K562 (cell line): Measurements from ENCODE around the gene RPS6KA2. TPM values are rescaled to one million over a fixed set of nuclear protein-coding genes. Genes with fewer than 3 reads are reported as not detected.
A peak's percentile ranks its signal among the peaks of the same experiment; 100 is the strongest.

Source experiments
- ARNT ChIP-seq, 2 experiments: fragments of 450-650 bp; IDR thresholded peaks; 2 replicates each; pipeline ENCODE4 v1.6.1; 2016; ENCODE audit warnings: mild to moderate bottlenecking in 1 of 2
- CBFA2T2 ChIP-seq: fragments of 450-650 bp; conservative IDR thresholded peaks from 2 replicates; pipeline ENCODE4 v1.6.1; 2017; ENCODE audit warnings: mild to moderate bottlenecking
- CBX1 ChIP-seq: sonication (generic); IDR thresholded peaks from 2 replicates; pipeline ENCODE4 v1.6.1; 2016; ENCODE audit warnings: antibody characterized with exemption, low read depth, mild to moderate bottlenecking
- CREB1 ChIP-seq, 2 experiments: sonication (generic) in 1 of 2; formaldehyde crosslinking in 1 of 2; IDR thresholded peaks; 2 replicates each; pipeline versions ENCODE4 v1.6.1 to v1.8.0; 2012 to 2022; ENCODE audit warnings: inconsistent platforms in 1 of 2, mild to moderate bottlenecking in 1 of 2, missing genetic modification reagents in 1 of 2, moderate library complexity in 1 of 2
- FOSL1 ChIP-seq: fragments of 200-800 bp; sonication (Bioruptor generic); conservative IDR thresholded peaks from 2 replicates; pipeline ENCODE4 v1.6.1; 2016; ENCODE audit warnings: missing genetic modification characterization, missing compliant biosample characterization
- FOXO4 ChIP-seq: fragments of 450-650 bp; formaldehyde crosslinking; IDR thresholded peaks from 2 replicates; pipeline ENCODE4 v1.4.0; 2020; ENCODE audit warnings: mild to moderate bottlenecking, moderate library complexity
- GABPA ChIP-seq: fragments of 200-800 bp; sonication (Bioruptor generic); conservative IDR thresholded peaks from 2 replicates; pipeline ENCODE4 v1.6.1; 2016; ENCODE audit warnings: low read depth, missing genetic modification characterization, missing compliant biosample characterization
- HCFC1 ChIP-seq: IDR thresholded peaks from 2 replicates; pipeline ENCODE4 v1.6.1; 2012; ENCODE audit warnings: low read depth, low read length, improper control_type of control experiment
- ILF3 ChIP-seq: fragments of 450-650 bp; IDR thresholded peaks from 2 replicates; pipeline ENCODE4 v1.6.1; 2018; ENCODE audit warnings: antibody characterized with exemption, mild to moderate bottlenecking, moderate library complexity, borderline replicate concordance
- ILK ChIP-seq: fragments of 450-650 bp; IDR thresholded peaks from 2 replicates; pipeline ENCODE4 v1.6.1; 2016; ENCODE audit warnings: missing genetic modification characterization, low read depth, mild to moderate bottlenecking, missing compliant biosample characterization, moderate library complexity, borderline replicate concordance
- MAFG ChIP-seq: fragments of 450-650 bp; conservative IDR thresholded peaks from 2 replicates; pipeline ENCODE4 v1.6.1; 2016; ENCODE audit warnings: missing genetic modification characterization, missing compliant biosample characterization
- MXI1 ChIP-seq: IDR thresholded peaks from 2 replicates; pipeline ENCODE4 v1.6.1; 2011; ENCODE audit warnings: low read depth, mild to moderate bottlenecking, improper control_type of control experiment, low read length
- RBM17 ChIP-seq: fragments of 200-400 bp; formaldehyde crosslinking; IDR thresholded peaks from 2 replicates; pipeline ENCODE4 v1.6.1; 2017; ENCODE audit warnings: low read depth, mild to moderate bottlenecking, low read length, borderline replicate concordance
- SFPQ ChIP-seq: fragments of 200-400 bp; formaldehyde crosslinking; IDR thresholded peaks from 2 replicates; pipeline ENCODE4 v1.6.1; 2017; ENCODE audit warnings: mild to moderate bottlenecking, low read depth, low read length, moderate library complexity
- SP1 ChIP-seq: sonication (generic); formaldehyde crosslinking; IDR thresholded peaks from 2 replicates; pipeline ENCODE4 v1.8.1; 2022; ENCODE audit warnings: mild to moderate bottlenecking, missing genetic modification reagents
- TCF3 ChIP-seq: sonication (generic); formaldehyde crosslinking; IDR thresholded peaks from 2 replicates; pipeline ENCODE4 v1.4.0; 2020; ENCODE audit warnings: mild to moderate bottlenecking, missing genetic modification reagents
- TFAM ChIP-seq: fragments of 250-450 bp; sonication (Bioruptor Pico); conservative IDR thresholded peaks from 2 replicates; pipeline ENCODE4 v1.5.0; 2021; ENCODE audit warnings: mild to moderate bottlenecking, moderate library complexity
- THRB ChIP-seq: fragments of 450-650 bp; formaldehyde crosslinking; conservative IDR thresholded peaks from 2 replicates; pipeline ENCODE4 v1.4.0; 2022; ENCODE audit warnings: mild to moderate bottlenecking, missing genetic modification characterization
- ZBTB34 ChIP-seq: fragments of 250-450 bp; sonication (Bioruptor Pico); IDR thresholded peaks from 2 replicates; pipeline ENCODE4 v1.8.0; 2021; ENCODE audit warnings: mild to moderate bottlenecking, moderate library complexity
- ZEB2 ChIP-seq: fragments of 450-650 bp; IDR thresholded peaks from 2 replicates; pipeline ENCODE4 v1.6.1; 2016
- ZFX ChIP-seq: sonication (generic); formaldehyde crosslinking; IDR thresholded peaks from 2 replicates; pipeline ENCODE4 v1.8.0; 2022; ENCODE audit warnings: mild to moderate bottlenecking, missing genetic modification reagents, moderate library complexity
- ZNF174 ChIP-seq: fragments of 250-450 bp; sonication (Bioruptor Pico); IDR thresholded peaks from 2 replicates; pipeline ENCODE4 v1.4.0; 2020; ENCODE audit warnings: mild to moderate bottlenecking
- polyA plus RNA-seq, 8 experiments: library from polyadenylated mRNA; depleted of rRNA in 4 of 8; stranded (reverse) in 5 of 8; unstranded in 3 of 8; fragments of >200 nt; fragmentation: Nextera tagmentation in 2 of 8; fragmentation: Illumina TruSeq in 1 of 8; extraction: Ambion mirVana in 2 of 8; extraction: Trizol in 1 of 8; gene quantifications; 2 replicates each; pipeline versions ENCODE4 v1.2.1 to v1.2.3, GENCODE V29; 2011 to 2014; ENCODE audit warnings: inconsistent platforms in 1 of 8, missing spikeins in 1 of 8
- total RNA-seq, 7 experiments: library from RNA; depleted of rRNA in 6 of 7; stranded (reverse); fragments of >200 nt in 6 of 7; fragmentation: Illumina TruSeq in 2 of 7; extraction: Trizol in 2 of 7; gene quantifications; 2 replicates each; pipeline versions ENCODE4 v1.2.1 to v1.2.3, GENCODE V29; 2011 to 2021; ENCODE audit warnings: low replicate concordance in 1 of 7
- TF ChIP-seq, protein P1 (sequence below): fragments of 250-450 bp; sonication (Bioruptor Pico); IDR thresholded peaks from 2 replicates; pipeline ENCODE4 v1.4.0; 2020

The RPS6KA2 gene
- total and polyA plus RNA-seq, 9 of the 15 experiments (the other 6 are each of a cell fraction or from before 2014, with no cell fraction given) = 0.29 to 1.00 (median 0.53) TPM

GRCh38 chr6:166629628-166630027 lies 2.6 kb upstream of the RPS6KA2 start (continued):
- no peak for TF ChIP-seq SFPQ
- no peak for TF ChIP-seq HCFC1
- no peak for TF ChIP-seq ZFX (CRISPR knock-in tag)
- TF ChIP-seq ZBTB34 (CRISPR knock-in tag) = no peak
- TF ChIP-seq ZEB2 = no peak
- TF ChIP-seq FOSL1 = peak; percentile 82
- no peak for TF ChIP-seq MAFG
- TF ChIP-seq THRB (CRISPR knock-in tag) = 0 out of 2 replicates have a peak, but pooled peaks have one; percentile 29
- TF ChIP-seq CBX1 = no peak
- TF ChIP-seq CBFA2T2 = peak; percentile 49; the same call in 1 of the 2 replicates
- TF ChIP-seq, protein P1, sequence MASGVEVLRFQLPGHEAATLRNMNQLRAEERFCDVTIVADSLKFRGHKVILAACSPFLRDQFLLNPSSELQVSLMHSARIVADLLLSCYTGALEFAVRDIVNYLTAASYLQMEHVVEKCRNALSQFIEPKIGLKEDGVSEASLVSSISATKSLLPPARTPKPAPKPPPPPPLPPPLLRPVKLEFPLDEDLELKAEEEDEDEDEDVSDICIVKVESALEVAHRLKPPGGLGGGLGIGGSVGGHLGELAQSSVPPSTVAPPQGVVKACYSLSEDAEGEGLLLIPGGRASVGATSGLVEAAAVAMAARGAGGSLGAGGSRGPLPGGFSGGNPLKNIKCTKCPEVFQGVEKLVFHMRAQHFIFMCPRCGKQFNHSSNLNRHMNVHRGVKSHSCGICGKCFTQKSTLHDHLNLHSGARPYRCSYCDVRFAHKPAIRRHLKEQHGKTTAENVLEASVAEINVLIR = 0 out of 2 replicates have a peak, but pooled peaks have one; percentile 37
- TF ChIP-seq GABPA (tag) = no peak
- TF ChIP-seq SP1 = no peak
- TF ChIP-seq ZNF174 = no peak
- no peak for TF ChIP-seq ARNT (IDR thresholded peaks at IDR 0.05)
- TF ChIP-seq TFAM (CRISPR knock-in tag) = no peak
- TF ChIP-seq ILF3 = no peak
- TF ChIP-seq RBM17 = no peak
- TF ChIP-seq FOXO4 (CRISPR knock-in tag) = no peak
- TF ChIP-seq CREB1 (IDR thresholded peaks at IDR 0.05) = no peak
- peak; percentile 22; the same call in 1 of the 2 replicates for TF ChIP-seq CREB1 (CRISPR knock-in tag; IDR thresholded peaks at IDR 0.05)
- TF ChIP-seq MXI1 = no peak
- TF ChIP-seq TCF3 (CRISPR knock-in tag) = peak; percentile 72
- TF ChIP-seq ILK = no peak
